ENCODE results near the gene ZFAND6. TPM values are rescaled to one million over a fixed set of nuclear protein-coding genes. Genes with fewer than 3 reads are reported as not detected.
"Not testable (repeated sequence)": the region's sequence is repeated elsewhere in the genome, so short reads cannot be mapped to it uniquely, and the experiment has no call there.

Gene ZFAND6
- total RNA-seq, 1 donor from 2014 or later, result 62.8 TPM

- intact Hi-C loops (cut with DNase I), result no loop called here
- ATAC-seq (ENCODE audit: poor library complexity), result no peak
- no peak for DNase-seq
Observed at GRCh38 chr15:80121546-80121945, 62.1 kb downstream of the ZFAND6 start.

DNA sequence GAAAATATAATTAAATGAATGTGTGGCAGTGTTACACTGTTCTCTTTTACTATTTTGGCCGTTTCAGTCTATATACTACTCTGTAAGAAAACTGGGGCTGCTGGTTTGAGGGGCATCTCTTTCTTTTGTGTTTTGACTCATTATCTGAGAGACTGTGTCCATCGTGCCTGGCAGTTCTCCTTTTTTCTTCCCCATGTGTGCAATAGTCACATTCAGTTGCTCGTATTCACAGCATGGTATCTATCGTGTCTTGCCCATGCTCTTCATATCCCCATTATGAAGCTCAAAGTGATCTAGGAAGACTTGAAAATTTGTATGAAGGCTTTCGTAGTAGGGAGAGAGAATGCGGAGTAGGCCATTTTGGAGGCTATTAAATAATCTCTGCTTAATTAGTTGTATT is 63.6 kb downstream of the ZFAND6 start:
- ATAC-seq (ENCODE audit: poor library complexity) (no peak), DNase-seq (no peak)
- intact Hi-C loops (cut with DNase I), result no loop called here

GRCh38 chr15:80127253-80127652 is 67.8 kb downstream of the ZFAND6 start:
- ATAC-seq (ENCODE audit: poor library complexity); intact Hi-C loops (cut with DNase I); DNase-seq: not testable (repeated sequence)

GRCh38 chr15:80127911-80128310 is 68.4 kb downstream of the ZFAND6 start:
- no peak for ATAC-seq (ENCODE audit: poor library complexity)
- no peak for DNase-seq
- intact Hi-C loops (cut with DNase I), result no loop called here

DNA sequence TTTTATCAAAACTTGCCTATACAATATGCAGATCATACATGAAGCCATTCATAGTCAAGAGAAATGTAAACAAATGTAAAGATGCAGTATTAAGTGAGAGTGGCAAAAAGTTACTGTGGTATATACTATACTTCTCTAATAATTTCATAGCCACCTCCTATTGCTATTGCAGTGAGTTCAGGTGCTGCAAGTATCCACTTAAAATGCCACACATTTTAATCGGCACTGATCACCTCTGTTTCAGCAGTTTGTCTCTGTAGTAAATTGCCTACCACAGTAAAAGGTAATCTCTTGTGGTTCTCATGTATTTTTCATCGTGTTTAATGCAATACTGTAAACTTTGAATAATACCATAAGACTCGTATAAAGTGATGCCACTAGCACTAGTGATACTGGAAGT is 72.9 kb downstream of the ZFAND6 start:
- intact Hi-C loops (cut with DNase I), result no loop called here
- no peak for ATAC-seq (ENCODE audit: poor library complexity)
- DNase-seq, result no peak

GRCh38 chr15:80136854-80137253 is 77.4 kb downstream of the ZFAND6 start:
- DNase-seq, result no peak
- intact Hi-C loops (cut with DNase I), result no loop called here
- no peak for ATAC-seq (ENCODE audit: poor library complexity)

- DNase-seq (no peak), ATAC-seq (ENCODE audit: poor library complexity) (no peak)
- intact Hi-C loops (cut with DNase I), result no loop called here
Observed at GRCh38 chr15:80138961-80139360, 79.5 kb downstream of the ZFAND6 start.

GRCh38 chr15:80140909-80141308 is 81.4 kb downstream of the ZFAND6 start:
- intact Hi-C loops (cut with DNase I), result no loop called here
- no peak for ATAC-seq (ENCODE audit: poor library complexity)
- no peak for DNase-seq

DNA sequence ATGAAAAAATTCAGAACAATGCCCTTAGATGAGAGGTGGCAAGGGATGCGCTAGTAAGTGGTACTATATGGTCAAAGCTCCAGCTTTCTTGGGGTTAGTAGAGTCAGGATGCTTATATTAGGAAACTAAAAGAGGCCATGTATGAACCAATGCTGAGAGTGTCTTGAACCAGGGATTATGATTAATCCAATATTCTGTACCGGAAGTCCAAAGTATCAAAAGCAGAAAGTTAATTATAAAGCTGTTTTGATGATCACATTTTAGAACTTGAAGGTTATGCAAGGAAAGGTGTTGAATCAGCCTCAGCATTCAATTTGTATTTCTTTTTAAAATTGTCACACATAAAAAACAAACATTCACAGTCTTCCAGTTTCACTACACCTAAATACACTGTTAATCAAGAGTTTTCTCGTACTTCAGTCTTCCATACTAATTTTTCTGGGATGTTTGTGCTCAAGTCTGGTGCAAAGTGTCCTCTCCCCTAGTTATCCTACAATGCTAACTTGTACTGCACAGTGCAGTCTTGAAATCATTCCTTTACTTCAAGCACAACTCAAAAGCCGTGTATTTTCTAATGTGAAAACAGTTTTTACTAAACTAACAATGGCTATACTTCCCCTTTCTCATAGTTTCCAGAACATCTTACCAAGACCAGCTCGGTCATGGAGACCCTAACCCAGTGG is 82.6 kb downstream of the ZFAND6 start:
- ATAC-seq (ENCODE audit: poor library complexity), result no peak
- intact Hi-C loops (cut with DNase I), result no loop called here
- DNase-seq, result no peak

- intact Hi-C loops (cut with DNase I), result no loop called here
- no peak for DNase-seq
- no peak for ATAC-seq (ENCODE audit: poor library complexity)
Observed at GRCh38 chr15:80142646-80143045, 83.2 kb downstream of the ZFAND6 start.

- DNase-seq (no peak), ATAC-seq (ENCODE audit: poor library complexity) (no peak)
- intact Hi-C loops (cut with DNase I), result no loop called here
Observed at GRCh38 chr15:80151148-80151547, 91.7 kb downstream of the ZFAND6 start.

DNA sequence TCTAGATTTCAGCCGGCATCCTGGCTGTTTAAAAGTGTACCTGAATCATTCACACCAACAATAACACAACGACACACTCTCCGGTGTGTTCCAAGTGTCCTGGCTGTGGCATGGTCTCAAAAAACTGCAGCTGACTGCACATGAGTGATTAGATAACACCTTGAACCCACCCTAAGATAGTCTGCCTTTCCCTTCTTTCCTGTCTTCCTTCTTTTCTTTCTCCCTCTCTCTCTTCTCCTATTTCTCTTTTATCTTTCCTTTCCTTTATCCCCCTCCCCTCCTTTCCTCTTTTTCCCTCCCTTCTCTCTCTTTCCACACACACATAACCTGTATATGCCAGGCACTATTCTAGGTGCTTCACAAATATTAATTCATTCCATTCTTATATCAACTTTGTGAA is 92.1 kb downstream of the ZFAND6 start:
- intact Hi-C loops (cut with DNase I), result no loop called here
- DNase-seq (no peak), ATAC-seq (ENCODE audit: poor library complexity) (no peak)

GRCh38 chr15:80152180-80152895 is 92.9 kb downstream of the ZFAND6 start:
- peak; percentile 93 for ATAC-seq (ENCODE audit: poor library complexity)
- intact Hi-C loops (cut with DNase I), result no loop called here

GRCh38 chr15:80152896-80153876 is 93.7 kb downstream of the ZFAND6 start, which contains the start of gene FAH:
TSS of gene FAH (plus strand) at chr15:80152999. CDS start at chr15:80153055, 56 bp downstream.
- peak; percentile 86 for ATAC-seq (ENCODE audit: poor library complexity)
- DNase-seq, result no peak
- intact Hi-C loops (cut with DNase I), result no loop called here

More at GRCh38 chr15:80152180-80152895, 92.9 kb downstream of the ZFAND6 start:
- peak; percentile 98 for DNase-seq

- intact Hi-C loops (cut with DNase I), result no loop called here
- ATAC-seq (ENCODE audit: poor library complexity) (no peak), DNase-seq (no peak)
Observed at GRCh38 chr15:80153900-80154299, 94.4 kb downstream of the ZFAND6 start.

GRCh38 chr15:80154336-80154735 is 94.9 kb downstream of the ZFAND6 start:
- intact Hi-C loops (cut with DNase I), result no loop called here
- no peak for ATAC-seq (ENCODE audit: poor library complexity)

DNA sequence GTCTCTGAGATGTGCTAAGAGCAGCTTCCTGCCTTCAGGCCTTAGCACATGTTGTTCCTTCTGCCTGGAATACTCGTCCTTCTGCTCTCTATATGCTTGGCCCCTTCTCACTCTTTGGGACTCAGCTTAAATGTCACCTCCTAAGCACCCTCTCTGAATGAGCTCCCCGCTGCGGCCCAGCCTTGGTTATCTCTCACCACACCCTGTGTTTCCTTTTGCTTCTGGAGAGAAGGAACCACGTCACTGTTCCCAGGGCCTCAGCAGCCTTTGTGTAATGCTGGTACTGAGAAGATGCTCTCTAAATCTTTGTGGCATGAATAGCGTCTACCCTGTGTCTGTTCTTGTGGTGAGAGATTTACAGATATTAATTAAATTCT is 95.5 kb downstream of the ZFAND6 start:
- intact Hi-C loops (cut with DNase I), result no loop called here
- no peak for ATAC-seq (ENCODE audit: poor library complexity)
- DNase-seq, result no peak

More at GRCh38 chr15:80154336-80154735, 94.9 kb downstream of the ZFAND6 start:
- DNase-seq, result no peak

DNA sequence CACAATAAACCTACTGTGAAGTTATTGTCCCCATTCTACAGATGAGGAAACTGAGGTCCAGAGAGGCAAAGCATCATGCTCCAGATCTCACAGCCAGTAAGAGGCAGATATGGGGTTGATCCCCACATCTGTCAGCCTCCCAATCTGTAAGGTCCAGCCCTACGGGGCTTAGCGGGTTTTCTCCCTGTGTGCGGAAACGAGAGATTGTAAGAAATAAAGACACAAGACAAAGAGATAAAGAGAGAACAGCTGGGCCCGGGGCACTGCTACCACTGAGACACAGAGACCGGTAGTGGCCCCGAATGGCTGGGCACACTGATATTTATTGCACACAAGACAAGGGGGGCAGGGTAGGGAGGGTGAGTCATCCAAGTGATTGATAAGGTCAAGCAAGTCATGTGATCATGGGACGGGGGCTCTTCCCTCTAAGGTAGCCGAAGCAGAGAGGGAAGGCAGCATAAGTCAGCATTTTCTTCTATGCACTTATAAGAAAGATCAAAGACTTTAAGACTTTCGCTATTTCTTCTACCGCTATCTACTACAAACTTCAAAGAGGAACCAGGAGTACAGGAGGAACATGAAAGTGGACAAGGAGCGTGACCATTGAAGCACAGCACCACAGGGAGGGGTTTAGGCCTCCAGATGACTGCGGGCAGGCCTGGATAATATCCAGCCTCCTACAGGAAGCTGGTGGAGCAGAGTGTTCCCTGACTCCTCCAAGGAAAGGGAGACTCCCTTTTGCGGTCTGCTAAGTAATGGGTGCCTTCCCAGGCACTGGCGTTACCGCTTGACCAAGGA is 96.1 kb downstream of the ZFAND6 start:
- ATAC-seq (ENCODE audit: poor library complexity); intact Hi-C loops (cut with DNase I): not testable (repeated sequence)
- peak; percentile 52 for DNase-seq

All from Right ventricle myocardium superior (tissue), 1 donor.